ENCODE measurements around the gene MORC3. TPM values are rescaled to one million over a fixed set of nuclear protein-coding genes. Genes with fewer than 3 reads are reported as not detected.

MORC3 gene
- total and polyA plus RNA-seq, 12 donors, result 5.5 to 21.2 (median 16.0) TPM

- 89 to 91% methylated on average over 12 of the region's 12 CpGs for WGBS, 2 donors
- Histone ChIP-seq H3K4me1 (peaks cover 0 to 18% (median 13%) of the 10 kb centered on the region in 9 donors), H3K36me3 (no peaks in the 10 kb centered on the region), H3K9me3 (no peaks in the 10 kb centered on the region), H3K4me3 (no peak overlapping the region), H3K27ac (no peak overlapping the region), H3K27me3 (peaks cover 0 to 2% (median 0%) of the 10 kb centered on the region in 7 donors)
- intact Hi-C loops (cut with DNase I), result loop anchor here in 8 of 10 donors (5.0 to 10.0 kb wide), 6 partner anchors 168 to 513 kb away; no protein-coding TSS in a partner anchor
- ATAC-seq (no peak), DNase-seq (no peak)
- no peak for TF ChIP-seq CTCF (IDR thresholded peaks at IDR 0.05)
Measured at GRCh38 chr21:36423771-36424433, 103.9 kb downstream of the MORC3 start.

- H3K27me3 ChIP-seq, result peaks cover 0 to 9% (median 0%) of the 10 kb centered on the region in 7 donors
- DNase-seq, result no peak
- intact Hi-C loops (cut with DNase I), result loop anchor here in 8 of 10 donors (5.0 to 10.0 kb wide), 6 partner anchors 168 to 513 kb away; no protein-coding TSS in a partner anchor
- TF ChIP-seq CTCF (IDR thresholded peaks at IDR 0.05), result no peak
- no peaks in the 10 kb centered on the region for H3K36me3 ChIP-seq
- 94 to 96% methylated on average over 8 of the region's 8 CpGs for WGBS, 2 donors
- H3K9me3 ChIP-seq, result no peaks in the 10 kb centered on the region
- no peak overlapping the region for H3K27ac ChIP-seq
- ATAC-seq, result no peak
- peaks cover 0 to 25% (median 13%) of the 10 kb centered on the region in 9 donors for H3K4me1 ChIP-seq
- H3K4me3 ChIP-seq, result no peak overlapping the region
Measured at GRCh38 chr21:36424592-36424991, 104.6 kb downstream of the MORC3 start.

GRCh38 chr21:36425286-36425685 is 105.3 kb downstream of the MORC3 start:
- WGBS, 2 donors, result 78 to 80% methylated on average over 9 of the region's 9 CpGs
- no peak overlapping the region for H3K4me3 ChIP-seq
- DNase-seq (no peak), ATAC-seq (peak in 1 of 8 donors; percentile 40)
- intact Hi-C loops (cut with DNase I), result loop anchor here in 4 of 10 donors (10.0 kb wide), 2 partner anchors 500 to 510 kb away; no protein-coding TSS in a partner anchor
- no peak for TF ChIP-seq CTCF (IDR thresholded peaks at IDR 0.05)
- H3K27ac ChIP-seq, result no peak overlapping the region
- H3K27me3 ChIP-seq, result peaks cover 0 to 12% (median 0%) of the 10 kb centered on the region in 7 donors
- H3K9me3 ChIP-seq, result no peaks in the 10 kb centered on the region
- H3K4me1 ChIP-seq, result peaks cover 0 to 28% (median 9%) of the 10 kb centered on the region in 9 donors
- no peaks in the 10 kb centered on the region for H3K36me3 ChIP-seq

Other genes starting within 250 kb of the MORC3 start
- gene CBR3, start 185.1 kb upstream of the MORC3 start, total RNA-seq, result 1 to 10 TPM in 9 of 10 donors, under 1 TPM in 1; 0.99 to 5.8 (median 1.8) TPM
- 10 to 100 TPM in 1 of 2 donors, 1 to 10 TPM in 1; 3.7 to 10.4 TPM for gene CBR3, start 185.1 kb upstream of the MORC3 start, polyA plus RNA-seq
- 10 to 100 TPM; 11.4 to 21.2 (median 15.2) TPM for gene DOP1B, start 163.4 kb upstream of the MORC3 start, total RNA-seq
- gene DOP1B, start 163.4 kb upstream of the MORC3 start, polyA plus RNA-seq, result 1 to 10 TPM; 2.3 to 6.4 TPM
- gene CHAF1B, start 65.2 kb downstream of the MORC3 start, total RNA-seq, result 1 to 10 TPM in 2 of 10 donors, under 1 TPM in 8; 0.24 to 1.3 (median 0.48) TPM
- under 1 TPM; 0.46 to 0.51 TPM for gene CHAF1B, start 65.2 kb downstream of the MORC3 start, polyA plus RNA-seq
- gene CLDN14, start 159.9 kb downstream of the MORC3 start, total RNA-seq, result not detected
- gene CLDN14, start 159.9 kb downstream of the MORC3 start, polyA plus RNA-seq, result under 1 TPM in 1 of 2 donors, not detected in 1; 0.06 TPM